GM19395 (cell line): ENCODE data around the gene LONRF2.
"Not testable (repeated sequence)": the region's sequence is repeated elsewhere in the genome, so short reads cannot be mapped to it uniquely, and the experiment has no call there.

Experiments
- ATAC-seq: cut with Tn5 transposase; IDR thresholded peaks from one replicate; pipeline ENCODE4 v1.9.1; 2021; ENCODE audit warnings: mild to moderate bottlenecking, moderate library complexity; ENCODE audit not compliant: unreplicated experiment

LONRF2 gene

DNA sequence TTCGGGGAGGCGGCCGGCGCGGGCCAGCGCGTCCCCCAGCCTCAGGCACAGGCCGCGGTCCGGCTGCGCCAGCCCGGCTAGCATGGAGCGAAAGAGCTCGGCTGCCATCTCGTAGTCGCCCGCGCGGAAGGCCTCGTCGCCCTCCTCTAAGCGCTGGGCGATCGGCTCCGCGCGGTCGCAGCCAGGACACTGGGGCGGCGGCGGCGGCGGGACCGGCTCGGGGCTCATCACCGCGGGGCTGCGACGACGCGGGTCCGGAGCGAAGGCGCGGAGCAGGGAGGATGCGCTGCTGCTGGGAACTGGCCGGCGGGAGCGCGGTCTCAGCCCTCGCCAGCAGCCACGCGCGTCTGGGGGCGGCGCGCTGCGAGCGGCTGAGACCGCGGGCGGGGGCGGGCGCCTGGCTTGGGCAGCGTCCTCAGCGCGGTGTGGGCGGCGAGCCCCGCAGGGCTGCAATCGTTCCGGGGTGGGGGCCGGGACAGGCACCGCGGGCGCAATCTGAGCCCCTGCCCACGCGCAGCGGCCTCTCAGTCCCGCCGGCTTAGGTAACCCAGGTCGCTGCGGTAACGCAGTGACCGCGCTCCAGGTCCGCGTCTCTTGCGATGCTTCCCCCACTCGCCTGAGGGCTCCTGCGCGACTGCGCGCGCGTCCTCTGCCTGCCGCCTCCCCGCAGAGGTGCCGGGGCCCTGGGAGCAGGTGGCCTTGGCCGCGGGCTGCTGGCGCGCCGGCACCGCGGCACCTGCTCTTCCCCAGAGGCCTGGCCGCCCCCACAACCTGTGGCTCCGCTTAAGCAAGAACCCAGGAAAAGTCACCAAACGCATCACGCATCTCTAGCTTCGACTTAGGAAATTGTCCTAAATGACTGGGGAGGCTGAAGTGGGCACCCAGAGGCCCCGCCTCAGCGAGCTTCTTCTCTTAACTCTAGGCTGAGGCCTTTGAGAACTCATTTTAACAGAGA is at the start of gene LONRF2:
Gene LONRF2 (minus strand): TSS at position 636 of the 955 bp plus-strand sequence. CDS start 408 bp downstream, at position 228.
- ATAC-seq = no peak

DNA sequence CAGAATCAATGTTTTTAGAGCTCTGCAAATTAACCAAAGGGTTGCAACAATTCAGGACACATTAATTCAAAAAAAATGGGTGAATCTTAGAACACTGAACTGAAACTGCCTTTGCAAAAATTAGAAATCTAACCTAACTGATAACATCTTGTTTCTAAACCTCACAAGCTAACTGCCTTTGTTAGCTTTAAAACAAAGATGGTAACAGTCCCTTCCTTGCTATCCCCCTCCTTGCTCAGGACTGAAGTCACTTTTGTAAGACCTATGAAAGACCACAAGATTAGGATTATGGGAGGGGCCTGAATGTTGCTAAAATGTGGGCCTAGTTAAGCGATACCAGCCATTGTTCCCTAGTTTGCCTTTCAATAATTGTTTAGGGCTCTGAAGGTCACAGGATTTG is 44.9 kb upstream of the LONRF2 start:
- no peak for ATAC-seq

DNA sequence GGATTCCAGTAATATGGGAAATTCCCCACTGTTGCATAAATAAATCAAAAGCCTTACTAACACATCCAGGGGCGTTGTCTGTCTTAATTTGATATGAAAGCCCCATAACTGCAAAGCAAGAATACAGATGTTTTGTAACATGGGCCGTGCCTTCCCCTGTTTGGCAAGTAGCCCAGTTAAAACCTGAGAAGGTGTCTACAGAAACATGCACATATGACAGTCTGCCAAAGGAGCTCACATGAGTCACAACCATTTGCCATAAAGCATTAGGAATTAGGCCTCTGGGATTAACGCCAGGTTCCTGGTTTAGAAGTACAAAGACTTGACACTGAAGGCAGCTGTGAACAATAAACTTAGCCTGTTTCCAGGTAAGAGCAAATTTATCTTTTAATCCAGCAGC is 43.1 kb upstream of the LONRF2 start:
- ATAC-seq = no peak

DNA sequence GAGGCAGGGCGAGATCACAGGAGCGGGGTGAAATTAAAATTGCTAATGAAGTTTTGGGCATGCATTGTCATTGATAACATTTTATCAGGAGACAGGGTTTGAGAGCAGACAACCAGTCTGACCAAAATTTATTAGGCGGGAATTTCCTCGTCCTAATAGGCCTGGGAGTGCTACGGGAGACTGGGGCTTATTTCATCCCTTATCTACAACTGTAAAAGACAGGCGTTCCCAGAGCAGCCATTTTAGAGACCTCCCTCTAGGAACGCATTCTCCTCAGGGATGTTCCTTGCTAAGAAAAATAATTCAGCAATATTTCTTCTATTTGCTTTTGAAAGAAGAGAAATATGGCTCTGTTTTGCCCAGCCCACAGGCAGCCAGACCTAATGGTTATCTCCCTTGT is 40.0 kb upstream of the LONRF2 start:
- not testable (repeated sequence) for ATAC-seq

DNA sequence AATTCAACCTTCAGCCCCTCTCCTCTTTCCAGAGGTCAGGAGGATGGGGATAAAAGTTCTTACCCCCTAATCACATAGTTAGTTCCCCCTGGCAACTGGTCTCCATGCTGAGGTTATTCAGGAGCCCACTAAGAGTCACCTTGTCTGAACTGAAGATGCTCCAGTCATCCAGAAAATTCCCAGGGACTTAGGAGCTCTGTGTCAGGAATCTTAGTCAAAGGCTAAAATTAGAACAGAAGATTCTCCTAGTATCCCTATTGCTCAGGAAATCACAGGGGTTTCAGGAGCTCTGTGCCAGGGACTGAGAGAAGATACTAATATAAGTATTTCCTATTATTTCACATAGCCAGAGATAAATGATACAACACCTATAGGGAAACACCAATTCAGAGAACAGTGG is 37.3 kb upstream of the LONRF2 start:
- ATAC-seq = no peak

DNA sequence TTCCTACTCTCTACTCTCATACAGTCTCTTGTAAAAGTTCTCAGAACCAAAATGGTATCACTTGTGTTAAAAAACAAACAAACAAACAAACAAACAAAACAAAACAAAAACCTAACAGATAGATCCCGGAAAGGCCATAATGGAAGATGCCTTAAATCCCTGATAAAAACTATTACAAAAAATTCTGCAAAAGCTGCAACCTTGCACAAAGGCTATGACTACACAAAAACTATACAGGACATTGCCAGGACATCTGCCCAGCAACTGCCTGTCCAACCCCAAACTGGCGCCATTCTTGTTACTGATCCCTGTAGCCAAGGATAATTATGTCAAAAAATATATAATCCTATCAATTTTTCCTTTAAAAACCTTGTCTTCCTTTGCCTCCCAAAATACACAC is 36.3 kb upstream of the LONRF2 start:
- ATAC-seq = no peak

DNA sequence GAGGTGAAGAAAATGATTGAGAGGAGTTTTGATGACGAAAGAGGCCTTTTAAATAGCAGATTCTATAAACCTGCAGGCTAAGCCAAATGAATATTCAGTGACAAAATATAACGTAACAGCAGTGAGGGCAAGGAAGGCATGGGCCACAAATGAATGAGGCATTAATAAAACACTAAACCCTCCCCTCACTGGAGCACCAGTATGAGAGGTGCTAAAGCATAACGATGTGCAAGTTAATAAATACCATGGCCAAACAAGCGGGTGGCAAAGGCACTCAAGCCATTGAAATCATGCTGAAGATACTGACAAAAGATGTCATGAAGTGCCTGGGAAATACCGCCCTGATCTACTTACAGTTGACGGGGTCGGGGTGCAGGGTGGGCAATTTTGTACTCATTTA is 30.2 kb upstream of the LONRF2 start:
- no peak for ATAC-seq

DNA sequence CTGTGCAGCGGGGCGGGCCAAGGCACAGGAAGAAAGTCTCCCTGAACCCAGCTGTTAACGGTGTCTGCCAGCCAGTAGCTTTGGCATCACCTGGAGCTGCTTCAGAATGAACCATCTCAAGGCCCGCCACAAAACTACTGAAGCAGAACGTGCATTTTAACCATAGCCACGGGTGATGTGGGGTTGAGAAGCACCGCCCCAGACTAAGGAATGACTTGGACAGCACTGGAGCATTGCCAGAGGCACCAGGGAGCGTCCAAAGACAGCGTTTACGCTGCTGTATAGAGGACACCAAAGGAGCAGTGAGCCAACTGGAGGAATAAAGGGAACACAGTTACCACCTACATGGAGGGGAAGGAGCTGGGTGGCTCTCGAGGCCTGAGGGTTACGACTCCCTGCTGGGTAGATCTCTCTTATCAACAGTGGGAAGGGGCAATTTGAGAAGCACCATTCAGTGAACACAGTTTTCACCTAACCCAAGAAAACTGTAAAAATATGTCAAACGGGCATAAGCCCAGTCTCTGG is 28.4 kb upstream of the LONRF2 start:
- ATAC-seq = no peak

DNA sequence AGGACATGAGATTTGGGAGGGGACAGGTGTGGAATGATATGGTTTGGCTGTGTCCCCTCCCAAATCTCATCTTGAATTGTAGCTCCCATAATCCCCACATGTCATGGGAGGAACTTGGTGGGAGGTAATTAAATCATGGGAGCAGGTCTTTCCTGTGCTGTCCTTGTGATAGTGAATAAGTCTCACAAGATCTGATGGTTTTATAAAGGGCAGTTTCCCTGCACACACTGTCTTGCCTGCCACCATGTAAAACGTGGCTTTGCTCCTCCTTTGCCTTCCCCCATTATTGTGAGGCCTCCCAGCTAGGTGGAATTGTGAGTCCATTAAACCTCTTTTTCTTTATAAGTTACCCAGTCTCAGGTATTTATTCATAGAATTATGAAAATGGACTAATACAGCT is 22.8 kb upstream of the LONRF2 start:
- ATAC-seq = not testable (repeated sequence)

DNA sequence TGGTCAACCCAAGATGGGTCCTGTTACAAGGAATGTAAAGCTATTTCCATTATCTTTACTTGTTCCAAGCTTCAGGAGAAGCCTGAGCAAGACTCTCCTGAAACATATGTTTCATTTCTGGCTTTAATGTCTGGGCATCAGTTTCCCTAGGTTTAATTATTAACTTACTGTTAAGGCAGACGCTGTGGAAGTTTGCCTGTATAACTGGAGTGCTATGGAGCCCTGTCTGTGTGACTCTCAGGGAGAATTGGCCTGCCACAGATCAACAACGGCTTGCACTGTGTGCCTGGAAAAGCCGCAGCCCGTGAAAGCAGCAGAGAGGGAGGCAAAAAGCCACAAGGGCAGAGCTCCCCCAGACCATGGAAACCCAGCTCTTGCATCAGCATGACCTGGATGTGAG is 22.1 kb upstream of the LONRF2 start:
- ATAC-seq = no peak

DNA sequence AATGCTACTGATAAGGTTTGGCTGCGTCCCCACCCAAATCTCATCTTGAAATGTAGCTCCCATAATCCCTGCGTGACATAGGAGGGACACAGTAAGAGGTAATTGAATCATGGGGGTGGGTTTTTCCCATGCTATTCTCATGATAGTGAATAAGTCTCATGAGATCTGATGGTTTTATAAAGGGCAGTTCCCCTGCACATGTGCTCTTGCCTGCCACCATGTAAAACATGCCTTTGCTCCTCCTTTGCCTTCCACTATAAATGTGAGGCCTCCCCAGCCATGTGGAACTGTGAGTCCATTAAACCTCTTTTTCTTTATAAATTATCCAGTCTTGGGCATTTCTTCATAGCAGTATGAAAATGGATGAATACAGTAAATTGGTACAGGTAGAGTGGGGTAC is 20.2 kb upstream of the LONRF2 start:
- ATAC-seq = not testable (repeated sequence)

DNA sequence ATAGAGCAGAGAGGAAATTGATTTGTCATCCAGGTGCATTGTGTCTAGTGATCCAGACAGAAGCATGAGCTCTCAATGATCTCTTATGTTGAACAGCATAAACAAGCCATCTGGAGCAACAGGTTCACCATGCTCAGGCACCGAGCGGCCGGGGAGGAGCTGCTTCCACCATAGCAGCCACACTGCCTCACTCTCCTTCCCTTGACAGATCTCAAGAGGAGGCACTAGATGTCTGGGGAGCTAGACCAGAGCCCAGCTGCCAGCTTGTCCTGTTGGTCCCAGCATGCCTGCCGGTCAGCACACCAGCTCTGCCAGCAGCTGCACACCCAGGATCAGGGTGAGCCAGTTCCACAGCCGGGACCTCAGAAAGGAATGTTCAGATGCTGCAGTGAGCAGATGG is 17.5 kb upstream of the LONRF2 start:
- ATAC-seq = no peak

DNA sequence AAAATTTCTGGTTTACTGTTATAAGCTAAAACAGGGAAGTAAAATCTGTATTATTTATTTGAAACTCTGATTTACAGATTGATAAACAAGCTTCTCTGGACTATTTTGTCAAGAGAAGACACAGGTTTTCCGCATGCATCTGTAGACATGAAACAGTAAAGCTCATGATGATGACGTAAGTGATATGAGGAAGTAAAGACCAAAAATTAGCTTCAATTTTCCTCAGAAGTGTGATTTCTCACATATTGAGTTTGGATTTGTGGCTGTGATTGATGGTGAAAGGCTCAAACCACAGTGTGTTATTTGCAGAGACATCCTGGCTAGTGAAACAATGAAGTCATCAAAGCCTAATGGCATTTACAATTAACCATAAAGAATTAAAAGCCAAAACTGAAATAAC is 12.6 kb upstream of the LONRF2 start:
- ATAC-seq = no peak

DNA sequence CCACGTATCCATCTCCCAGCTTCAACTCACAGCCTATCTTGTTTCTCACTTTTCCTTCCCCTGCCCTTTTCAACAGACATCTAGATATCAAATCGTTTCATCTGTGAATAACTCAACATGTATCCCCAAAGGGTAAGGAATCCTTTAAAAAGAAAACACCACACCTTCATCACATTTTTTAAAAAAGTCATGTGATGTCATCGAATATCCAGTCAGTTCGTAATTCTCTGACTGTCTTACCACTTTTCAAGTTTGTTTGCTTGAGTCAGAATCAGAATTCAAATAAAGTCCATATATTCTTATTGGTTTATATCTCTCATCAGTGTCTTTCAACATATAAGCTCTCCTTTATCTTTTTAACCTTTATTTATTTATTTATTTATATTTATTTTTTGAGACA is 5.4 kb upstream of the LONRF2 start:
- ATAC-seq = no peak

DNA sequence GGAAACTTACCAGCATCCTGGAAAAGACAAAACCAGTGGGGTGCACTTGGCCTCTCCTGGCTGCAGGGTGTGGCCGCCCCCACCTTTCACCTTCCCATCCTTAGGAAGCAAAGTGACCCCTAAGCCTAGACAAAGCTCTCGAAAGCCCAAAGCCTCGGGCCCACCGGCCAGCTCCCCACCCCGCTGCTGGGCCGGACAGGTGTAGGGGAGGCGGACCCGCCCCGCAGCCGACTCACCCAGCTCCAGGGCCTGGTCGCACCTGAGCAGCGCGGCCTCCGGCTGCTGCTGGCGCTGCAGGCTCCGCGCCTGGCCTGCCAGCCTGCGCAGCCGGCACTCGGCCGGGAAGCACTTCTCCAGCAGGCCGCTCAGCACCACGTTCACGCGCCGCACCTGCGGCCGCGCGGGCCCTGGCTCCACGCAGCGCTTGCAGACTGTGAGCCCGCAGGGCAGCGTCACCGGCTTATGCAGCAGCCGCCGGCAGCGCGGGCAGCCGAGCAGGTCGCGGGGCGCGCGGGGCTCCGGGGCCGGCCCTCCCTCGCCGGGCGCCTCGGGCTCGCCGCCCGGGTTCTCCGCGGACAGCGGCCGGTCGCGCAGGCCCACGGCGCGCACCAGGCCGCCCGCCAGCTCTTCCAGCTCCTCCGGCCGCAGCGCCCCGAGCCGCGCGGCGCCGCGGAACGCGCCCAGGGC is 979 bp downstream of the LONRF2 start:
- ATAC-seq = no peak

DNA sequence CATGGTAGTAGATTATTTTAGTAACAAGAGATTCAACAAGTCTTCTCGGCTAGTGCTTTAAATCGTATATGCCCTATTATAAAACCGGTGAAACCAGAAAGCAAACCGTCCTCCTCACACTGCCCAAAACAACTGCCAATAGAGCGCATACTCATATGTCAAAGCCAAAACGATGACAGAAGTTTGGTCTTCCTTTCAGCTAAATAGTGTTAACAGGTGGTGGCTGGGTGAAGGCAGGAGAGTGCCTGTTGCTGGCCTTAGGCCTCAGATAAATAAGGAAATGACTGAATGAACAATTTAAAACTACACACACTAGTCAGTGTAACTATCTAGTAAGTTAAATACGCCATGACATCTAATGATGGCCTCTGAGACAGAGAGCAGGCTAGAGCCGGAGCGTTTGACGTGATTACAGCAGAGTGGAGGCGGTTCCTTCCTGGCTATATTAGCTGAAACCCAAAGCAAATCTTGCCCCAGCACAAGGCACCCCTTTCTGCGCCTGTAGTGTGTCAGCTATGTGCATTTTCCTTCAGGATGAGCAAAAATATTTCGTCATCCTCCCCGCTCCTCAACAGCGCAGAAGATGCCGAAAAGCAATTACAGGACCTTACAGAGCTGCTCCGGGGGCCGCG is 1.6 kb downstream of the LONRF2 start:
- no peak for ATAC-seq

DNA sequence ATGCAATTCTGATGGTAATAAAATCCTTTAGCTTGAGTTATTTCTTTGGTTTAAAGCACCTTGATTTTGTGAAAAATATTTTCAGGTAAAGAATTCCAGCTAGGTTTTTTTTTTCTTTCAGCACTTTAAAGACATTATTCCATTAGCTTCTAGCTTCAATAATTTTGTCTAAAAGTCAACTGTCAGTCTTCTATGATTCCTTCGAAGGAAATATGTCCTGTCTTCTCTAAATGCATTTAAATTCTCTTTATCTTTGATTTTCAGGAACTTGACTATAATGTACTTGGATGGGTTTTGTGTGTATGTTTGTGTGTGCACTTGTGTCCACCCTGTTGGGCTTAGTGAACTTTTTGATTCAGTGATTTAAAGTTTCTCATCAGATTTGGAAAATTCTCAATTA is 4.7 kb downstream of the LONRF2 start:
- no peak for ATAC-seq

DNA sequence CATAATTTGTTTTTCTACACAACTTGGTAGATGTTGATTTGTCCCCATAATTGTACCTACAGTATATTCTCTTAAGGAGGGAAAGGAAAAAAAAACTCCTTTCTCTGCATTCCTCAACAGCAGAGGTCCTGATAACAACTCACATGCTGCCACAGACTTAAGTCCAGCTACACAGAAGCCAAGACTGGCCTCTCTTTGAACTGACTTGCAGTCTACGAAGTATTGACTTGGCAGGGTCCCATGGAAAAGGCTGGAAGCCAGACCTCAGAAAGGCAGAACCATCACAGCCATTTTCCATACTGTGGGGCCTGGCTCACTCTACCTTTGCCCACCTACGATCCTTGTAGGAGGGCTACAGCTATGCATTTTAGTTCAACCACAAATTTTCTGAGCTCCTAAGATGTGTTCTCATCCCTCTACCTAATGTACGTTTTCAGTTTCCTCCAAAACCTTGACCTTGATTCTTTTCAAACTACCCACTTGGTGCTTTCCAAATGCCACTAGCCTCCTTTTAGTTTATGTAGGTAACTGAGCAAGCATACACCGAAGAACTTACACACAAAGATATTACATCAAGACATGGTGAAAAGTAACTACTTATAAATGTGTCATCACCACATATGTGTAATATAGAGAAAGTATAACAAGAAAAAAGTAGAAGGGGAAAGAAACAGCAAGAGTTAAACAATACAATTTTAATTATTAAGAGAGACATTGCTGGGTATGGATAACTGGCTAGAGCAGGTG is 12.2 kb downstream of the LONRF2 start:
- no peak for ATAC-seq

DNA sequence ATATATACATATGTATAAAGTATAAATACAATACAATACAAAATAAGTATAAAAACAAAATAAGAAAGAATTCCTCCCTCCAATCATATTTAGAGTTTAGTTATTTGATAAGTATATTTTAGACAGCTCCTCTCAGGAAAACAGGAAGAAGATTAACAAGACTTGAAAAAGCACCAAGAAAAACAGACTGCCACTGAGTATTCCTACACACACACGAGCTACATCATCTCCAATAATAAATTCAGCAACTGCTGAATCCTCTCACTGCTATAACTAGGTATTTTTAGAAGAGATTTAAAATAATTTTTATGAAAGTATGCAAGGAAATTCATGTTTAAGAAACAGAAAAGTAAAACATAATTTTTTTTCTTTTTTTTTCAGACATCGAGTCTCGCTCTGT is 13.0 kb downstream of the LONRF2 start:
- no peak for ATAC-seq

DNA sequence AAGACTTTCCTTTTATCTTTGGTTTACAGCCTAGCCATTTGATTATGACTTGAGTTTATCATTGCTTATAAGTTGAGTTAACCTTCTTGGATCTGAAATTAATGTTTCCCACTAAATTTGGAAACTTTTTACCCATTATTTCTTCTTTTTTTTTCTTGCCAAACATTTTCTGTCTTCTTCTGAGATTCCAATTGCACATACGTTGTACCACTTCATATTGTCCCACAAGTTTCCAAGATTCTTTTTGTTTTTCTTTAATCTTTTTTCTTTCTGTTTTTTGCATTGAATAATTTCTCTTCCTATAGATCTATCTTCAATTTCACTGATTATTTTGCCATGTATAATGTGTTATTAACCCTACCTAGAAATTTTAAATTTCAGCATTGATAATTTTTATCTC is 18.6 kb downstream of the LONRF2 start:
- no peak for ATAC-seq

DNA sequence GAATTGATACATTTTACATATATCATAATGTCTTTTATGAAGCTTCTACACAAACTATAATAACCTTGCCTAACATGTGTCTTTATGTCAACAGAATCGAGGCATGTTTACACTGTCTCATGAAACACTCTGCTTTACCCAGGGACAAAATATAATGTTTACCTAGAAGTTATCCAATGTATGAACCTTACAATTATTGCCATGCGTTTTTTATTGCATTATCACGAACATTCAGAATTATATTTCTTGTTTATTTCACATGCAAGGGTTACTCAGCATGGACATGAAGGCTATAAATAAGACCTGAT is 19.8 kb downstream of the LONRF2 start:
- ATAC-seq = no peak
